Thyroid gland (tissue), 4 donors: ENCODE results near the gene SLC35F6.

Experiments used
- CTCF ChIP-seq, 6 experiments: fragments of 200-600 bp in 3 of 6; fragments of 450-650 bp in 3 of 6; sonication (generic) in 3 of 6; IDR thresholded peaks; one replicate each; pipeline ENCODE4 v1.5.1; 2016 to 2019; ENCODE audit warnings: antibody characterized with exemption in 6 of 6, mild to moderate bottlenecking in 2 of 6, inconsistent platforms in 1 of 6, moderate library complexity in 1 of 6
- POLR2A ChIP-seq, 2 donors: fragments of 450-650 bp; IDR thresholded peaks; one replicate each; pipeline ENCODE4 v1.6.1; 2017; ENCODE audit warnings: antibody characterized with exemption in 2 of 2, mild to moderate bottlenecking in 2 of 2, moderate library complexity in 1 of 2

- TF ChIP-seq CTCF (IDR thresholded peaks at IDR 0.05), result no peak
- no peak for TF ChIP-seq POLR2A (IDR thresholded peaks at IDR 0.05)
Observed at GRCh38 chr2:26735883-26736588, 28.0 kb upstream of the SLC35F6 start.
